ENCODE data around the gene PPP1R14D.

DNA sequence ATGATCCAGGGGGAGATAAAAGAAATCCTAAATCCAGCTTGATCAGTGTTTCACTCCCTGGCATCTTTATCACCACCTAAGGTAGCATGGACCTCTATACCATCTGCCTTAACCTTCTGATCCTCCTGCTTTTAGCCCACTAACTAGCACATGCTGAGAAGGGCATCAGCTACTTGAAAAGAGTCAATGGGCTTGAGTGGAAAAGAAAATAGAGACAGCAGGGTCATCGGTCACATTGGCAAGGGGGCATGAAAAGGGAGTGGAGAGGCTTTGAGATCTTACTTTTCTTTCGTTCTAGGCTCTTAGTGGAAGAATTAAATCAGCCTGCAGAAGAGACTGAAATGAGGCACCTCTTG, 21.9 kb downstream of the PPP1R14D start:
- TF ChIP-seq CTCF (conservative IDR thresholded peaks at IDR 0.05; ENCODE audit: low read depth in 2 of 2) (no peak), EZH2 (IDR thresholded peaks at IDR 0.05; ENCODE audit: low read depth, unreplicated experiment) (no peak)

Measured in GM23338 (cell line).